OCI-LY3 (cell line): ENCODE data around the gene CLK2.

Experiments used
- CTCF ChIP-seq: fragments of 200-600, 300-600 bp; sonication (generic); IDR thresholded peaks from 2 replicates; pipeline ENCODE4 v1.5.1; 2014; ENCODE audit warnings: antibody characterized with exemption, low read length, low read depth
- EZH2phosphoT487 ChIP-seq: fragments of 200-600 bp; shearing (Covaris generic); IDR thresholded peaks from 2 replicates; pipeline ENCODE4 v1.6.1; 2018; ENCODE audit warnings: antibody characterized with exemption, mixed run types, low read depth

- TF ChIP-seq CTCF (no peak), EZH2phosphoT487 (no peak)
Measured at GRCh38 chr1:155318082-155318481, 44.8 kb upstream of the CLK2 start.
